GM21360 (cell line): ENCODE measurements around the gene COL9A2.

Source experiments
- ATAC-seq: cut with Tn5 transposase; IDR thresholded peaks from one replicate; pipeline ENCODE4 v1.9.1; 2021; ENCODE audit warnings: mild to moderate bottlenecking, moderate library complexity; ENCODE audit not compliant: unreplicated experiment

The COL9A2 gene

GRCh38 chr1:40305451-40305850 is 11.6 kb downstream of the COL9A2 start:
- no peak for ATAC-seq

DNA sequence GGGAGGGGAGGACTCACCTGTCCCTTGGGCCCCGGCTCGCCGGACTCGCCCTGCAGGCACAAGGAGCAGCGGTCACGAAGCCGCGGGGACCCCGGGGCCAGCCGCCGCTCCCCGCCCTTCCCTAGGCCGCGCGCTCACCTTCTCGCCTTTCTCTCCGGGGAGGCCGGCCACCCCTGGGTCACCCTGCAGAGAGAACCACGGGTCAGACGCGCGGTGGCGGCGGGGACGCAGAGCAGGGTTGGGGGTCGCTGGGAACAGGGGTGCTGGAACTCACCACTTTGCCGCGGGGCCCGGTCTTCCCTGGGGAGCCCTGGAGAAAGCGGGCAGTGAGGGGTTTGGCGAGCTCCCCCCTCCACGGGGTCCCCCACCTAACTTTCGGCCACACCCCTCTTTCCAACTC is 13.3 kb downstream of the COL9A2 start:
- no peak for ATAC-seq

DNA sequence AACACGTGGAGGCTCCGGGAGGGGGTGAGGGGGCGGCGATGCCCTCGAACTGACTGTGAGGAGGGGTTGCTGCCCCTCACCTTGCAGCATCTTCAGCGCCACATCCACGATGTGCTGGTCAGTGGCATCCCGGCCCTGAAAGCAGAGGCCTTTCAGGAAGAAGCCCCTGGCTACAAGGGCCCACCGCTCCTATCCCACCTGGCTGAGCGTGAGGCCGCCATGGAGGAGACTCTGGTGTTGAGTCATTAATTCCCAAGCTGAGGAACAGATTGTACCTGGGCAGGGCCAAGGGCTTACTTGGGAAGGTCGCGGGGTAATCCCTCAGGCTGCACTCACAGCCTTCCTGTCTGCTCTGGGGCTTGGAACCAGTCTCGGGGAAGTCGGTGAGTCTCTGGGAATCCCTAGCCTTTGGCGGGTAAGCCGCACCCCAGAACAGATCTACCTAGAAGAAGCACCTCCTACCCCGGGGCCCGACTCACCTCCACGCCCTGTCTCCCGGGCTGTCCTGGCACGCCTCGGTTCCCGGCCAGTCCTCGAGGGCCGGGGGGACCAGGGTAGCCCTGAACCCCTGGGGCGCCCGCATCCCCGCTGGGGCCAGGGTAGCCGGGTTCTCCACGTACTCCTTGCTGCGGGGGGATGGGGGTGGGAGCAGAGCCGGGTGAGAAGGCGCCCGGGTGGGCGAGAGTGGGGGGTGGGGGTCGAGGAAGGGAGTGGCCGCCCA is 13.9 kb downstream of the COL9A2 start:
- ATAC-seq: no peak

DNA sequence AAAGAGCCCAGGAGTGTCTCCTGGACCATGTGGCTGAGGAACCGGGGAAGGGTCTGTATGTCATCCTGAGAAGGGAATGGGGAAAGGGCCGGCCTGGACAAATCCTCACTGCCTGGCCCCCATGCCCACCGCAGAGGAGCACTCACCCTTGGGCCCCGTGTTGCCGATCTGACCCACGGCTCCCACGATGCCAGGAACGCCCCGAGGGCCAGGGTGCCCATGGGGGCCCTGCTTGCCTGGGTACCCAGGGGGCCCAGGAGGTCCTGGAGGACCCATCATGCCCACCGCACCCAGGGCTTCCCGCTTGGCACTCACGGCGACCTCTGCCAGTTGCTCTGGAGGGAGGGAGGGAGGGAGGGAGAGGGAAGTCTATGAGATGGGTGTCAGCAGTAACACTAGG is 14.6 kb downstream of the COL9A2 start:
- no peak for ATAC-seq

- no peak for ATAC-seq
Measured at GRCh38 chr1:40301541-40302299, 15.4 kb downstream of the COL9A2 start.

GRCh38 chr1:40301066-40301465 is 16.0 kb downstream of the COL9A2 start:
- ATAC-seq: no peak

- no peak for ATAC-seq
Measured at GRCh38 chr1:40300651-40301050, 16.4 kb downstream of the COL9A2 start.

- no peak for ATAC-seq
Measured at GRCh38 chr1:40300249-40300567, 16.9 kb downstream of the COL9A2 start.

DNA sequence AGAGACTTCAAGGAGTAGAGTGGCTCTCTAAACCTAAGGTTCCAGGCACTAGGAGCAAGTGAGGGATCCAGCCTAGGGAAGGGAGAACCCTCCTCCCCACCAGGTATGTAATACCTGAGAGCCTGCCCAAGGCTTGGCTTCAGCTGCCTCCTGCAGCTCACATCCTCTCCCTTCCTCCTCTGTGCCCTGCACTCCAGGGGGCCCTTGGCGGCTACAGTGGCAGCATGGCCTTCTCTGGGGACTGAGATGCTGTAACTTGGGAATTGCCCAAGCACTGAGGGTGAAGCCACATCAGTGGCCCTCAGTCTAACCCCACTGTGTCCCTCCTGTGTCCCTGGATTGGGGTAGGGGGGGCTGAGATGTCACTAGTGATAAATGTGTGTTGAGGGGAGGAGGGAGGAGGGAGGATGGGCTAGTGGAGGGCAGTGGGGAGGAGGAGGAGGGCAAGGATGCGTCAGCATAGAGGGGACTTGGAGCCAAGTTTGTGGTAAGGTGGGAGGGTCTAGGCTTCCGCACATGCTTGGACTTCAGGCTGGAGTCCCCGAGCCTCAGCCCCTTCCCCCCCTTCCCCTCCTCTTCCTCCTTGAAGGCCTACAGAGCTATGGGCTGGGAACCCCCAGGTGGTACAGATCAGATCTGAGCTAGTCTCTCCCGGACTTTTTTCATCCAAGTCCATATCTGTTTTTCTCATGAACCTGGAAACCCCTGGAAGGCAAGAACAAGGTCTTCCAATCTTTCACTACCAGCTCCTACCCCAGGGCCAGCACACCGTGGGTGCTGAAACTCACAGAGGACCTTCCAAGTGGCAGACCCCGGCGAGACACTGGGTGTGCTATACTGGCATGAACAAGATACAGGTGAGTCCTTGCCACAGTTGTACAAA is 17.5 kb downstream of the COL9A2 start:
- ATAC-seq: no peak

GRCh38 chr1:40291293-40291692 is 25.8 kb downstream of the COL9A2 start:
- no peak for ATAC-seq

- ATAC-seq: no peak
Measured at GRCh38 chr1:40281853-40282252, 35.2 kb downstream of the COL9A2 start.

- no peak for ATAC-seq
Measured at GRCh38 chr1:40276122-40276521, 41.0 kb downstream of the COL9A2 start.

GRCh38 chr1:40274331-40274730 is 42.8 kb downstream of the COL9A2 start:
- no peak for ATAC-seq

DNA sequence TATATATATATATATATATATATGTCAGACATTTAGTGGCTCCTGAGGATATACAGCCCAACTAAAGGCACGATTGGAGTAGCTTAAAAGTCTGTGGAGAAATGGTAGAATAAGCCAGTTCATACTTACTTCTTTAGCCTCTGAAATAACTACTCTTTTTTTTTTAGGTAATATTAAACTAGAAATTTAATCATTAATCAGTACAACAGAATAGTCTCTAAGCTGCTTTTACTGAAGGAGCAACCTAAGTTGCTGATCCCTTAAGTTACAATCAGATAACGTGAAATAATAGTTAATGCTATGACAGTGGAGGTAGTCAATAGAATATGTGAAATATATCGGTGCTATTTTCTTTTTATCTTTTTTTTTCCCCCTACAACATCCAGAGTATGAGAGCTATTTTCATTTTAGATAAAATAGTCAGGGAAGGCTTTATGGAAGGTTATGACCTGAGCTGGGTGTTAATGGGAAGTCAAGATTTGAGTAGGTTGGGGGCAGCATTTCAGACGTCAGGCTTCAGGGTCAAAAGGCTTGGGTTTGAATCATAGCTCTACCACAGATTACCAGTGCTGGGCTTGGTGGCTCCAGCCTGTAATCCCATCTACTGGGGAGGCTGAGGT is 43.4 kb downstream of the COL9A2 start:
- ATAC-seq: no peak

DNA sequence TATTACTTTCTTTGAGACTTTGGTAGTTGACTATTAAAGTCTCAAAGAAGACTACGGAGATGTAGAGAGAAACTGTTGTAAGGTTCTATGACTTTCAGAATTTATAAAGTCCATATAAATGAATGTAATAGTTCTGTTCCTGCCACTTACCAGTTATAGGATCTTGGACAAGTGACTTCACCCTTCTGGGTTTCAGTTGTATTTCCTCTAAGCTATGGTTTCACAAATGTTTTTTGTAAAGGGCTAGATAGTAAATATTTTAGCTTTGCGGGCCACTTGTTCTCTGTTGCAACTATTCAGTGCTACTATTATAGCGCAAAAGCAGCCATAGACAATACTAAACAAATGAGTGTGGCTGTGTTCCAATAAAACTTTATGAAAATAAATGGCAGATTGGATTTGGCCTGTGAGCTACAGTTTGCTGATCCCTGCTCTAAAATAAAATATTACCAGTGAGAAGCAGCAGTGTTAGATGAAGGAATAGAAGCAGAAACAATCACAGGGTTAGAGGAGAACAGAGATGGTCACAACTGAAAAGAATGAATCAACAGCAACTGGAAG is 44.4 kb downstream of the COL9A2 start:
- ATAC-seq: no peak

GRCh38 chr1:40270152-40270834 is 46.8 kb downstream of the COL9A2 start:
- no peak for ATAC-seq

DNA sequence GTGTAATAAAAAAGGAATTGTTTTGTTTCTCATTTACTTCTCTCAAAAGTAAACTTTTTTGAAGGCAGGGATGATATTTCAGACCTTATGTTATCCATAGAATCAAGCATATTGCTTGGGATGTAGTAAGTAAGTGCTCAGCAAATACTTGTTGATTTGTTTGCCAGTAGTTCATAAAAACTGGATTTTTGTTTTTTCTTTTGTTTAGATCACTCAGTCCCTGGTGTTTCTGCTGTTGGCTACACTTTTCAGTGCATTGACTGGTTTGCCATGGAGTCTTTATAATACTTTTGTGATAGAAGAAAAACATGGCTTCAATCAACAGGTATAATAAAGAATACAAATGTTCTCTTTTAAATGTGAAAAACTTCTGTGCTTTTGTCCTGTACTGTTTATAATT is 48.9 kb downstream of the COL9A2 start:
- ATAC-seq: no peak

DNA sequence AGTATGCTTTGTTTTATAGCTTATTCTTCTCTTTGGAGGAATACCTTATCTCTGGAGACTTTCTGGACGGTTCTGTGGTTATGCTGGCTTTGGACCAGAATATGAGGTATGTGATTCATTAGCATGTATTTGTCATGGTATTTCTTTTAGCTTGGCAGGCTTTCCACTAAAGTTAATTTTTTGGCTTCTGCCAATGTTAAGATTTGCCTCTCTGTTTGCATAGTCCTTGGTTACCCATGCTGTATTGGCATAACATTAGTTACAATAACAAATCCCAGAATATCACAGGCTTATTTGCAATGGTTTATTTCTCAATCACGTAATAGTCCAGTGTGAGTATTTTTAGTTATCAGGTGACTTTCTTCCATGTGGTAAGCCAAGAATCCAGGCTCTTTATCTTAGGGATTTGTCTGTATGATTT is 49.3 kb downstream of the COL9A2 start:
- no peak for ATAC-seq

DNA sequence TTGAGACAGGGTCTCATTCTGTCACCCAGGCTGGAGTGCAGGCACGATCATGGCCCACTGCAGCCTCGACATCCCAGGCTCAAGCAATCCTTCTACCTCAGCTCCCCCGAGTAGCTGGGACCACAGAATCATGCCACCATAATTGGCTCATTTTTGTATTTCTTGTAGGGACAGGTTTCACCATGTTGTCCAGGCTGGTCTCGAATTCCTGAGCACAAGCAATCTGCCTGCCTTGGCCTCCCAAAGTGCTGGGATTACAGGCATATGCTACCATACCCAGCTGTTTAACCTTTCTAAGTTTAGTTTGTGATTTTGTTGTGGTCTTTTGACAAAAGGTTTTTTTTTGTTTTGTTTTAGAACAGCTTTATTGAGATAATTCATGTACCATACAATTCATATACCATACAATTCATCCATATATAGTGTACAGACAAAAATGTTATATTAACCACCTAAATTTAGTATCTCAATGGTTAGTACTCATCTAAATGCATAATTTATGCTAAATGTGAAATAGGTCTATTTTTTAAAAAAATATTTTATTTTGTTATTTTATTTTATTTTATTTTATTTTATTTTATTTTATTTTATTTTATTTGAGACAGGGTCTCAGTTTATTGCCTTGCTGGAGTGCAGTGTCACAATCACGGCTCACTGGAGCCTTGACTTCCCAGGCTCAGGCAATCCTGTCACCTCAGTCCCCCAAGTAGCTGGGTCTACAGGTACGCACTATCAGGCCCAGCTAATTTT is 50.1 kb downstream of the COL9A2 start:
- ATAC-seq: no peak

GRCh38 chr1:40265919-40266318 is 51.2 kb downstream of the COL9A2 start:
- no peak for ATAC-seq
